ENCODE measurements around the gene FAM184A. TPM values are rescaled to one million over a fixed set of nuclear protein-coding genes. Genes with fewer than 3 reads are reported as not detected.

The FAM184A gene, protein sequence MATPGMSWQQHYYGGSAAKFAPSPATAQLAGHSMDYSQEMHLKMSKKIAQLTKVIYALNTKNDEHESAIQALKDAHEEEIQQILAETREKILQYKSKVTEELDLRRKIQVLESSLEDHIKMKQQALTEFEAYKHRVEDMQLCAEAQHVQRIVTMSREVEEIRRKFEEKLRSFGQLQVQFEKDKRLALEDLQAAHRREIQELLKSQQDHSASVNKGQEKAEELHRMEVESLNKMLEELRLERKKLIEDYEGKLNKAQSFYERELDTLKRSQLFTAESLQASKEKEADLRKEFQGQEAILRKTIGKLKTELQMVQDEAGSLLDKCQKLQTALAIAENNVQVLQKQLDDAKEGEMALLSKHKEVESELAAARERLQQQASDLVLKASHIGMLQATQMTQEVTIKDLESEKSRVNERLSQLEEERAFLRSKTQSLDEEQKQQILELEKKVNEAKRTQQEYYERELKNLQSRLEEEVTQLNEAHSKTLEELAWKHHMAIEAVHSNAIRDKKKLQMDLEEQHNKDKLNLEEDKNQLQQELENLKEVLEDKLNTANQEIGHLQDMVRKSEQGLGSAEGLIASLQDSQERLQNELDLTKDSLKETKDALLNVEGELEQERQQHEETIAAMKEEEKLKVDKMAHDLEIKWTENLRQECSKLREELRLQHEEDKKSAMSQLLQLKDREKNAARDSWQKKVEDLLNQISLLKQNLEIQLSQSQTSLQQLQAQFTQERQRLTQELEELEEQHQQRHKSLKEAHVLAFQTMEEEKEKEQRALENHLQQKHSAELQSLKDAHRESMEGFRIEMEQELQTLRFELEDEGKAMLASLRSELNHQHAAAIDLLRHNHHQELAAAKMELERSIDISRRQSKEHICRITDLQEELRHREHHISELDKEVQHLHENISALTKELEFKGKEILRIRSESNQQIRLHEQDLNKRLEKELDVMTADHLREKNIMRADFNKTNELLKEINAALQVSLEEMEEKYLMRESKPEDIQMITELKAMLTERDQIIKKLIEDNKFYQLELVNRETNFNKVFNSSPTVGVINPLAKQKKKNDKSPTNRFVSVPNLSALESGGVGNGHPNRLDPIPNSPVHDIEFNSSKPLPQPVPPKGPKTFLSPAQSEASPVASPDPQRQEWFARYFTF
- total RNA-seq (2013; cell fraction: nucleolus; rRNA removed): not detected in 2 replicates
- total RNA-seq (2014; rRNA removed) (not detected in 2 replicates), total RNA-seq (2014; rRNA removed; fragmentation: Illumina TruSeq; extraction: Trizol) (0.05 TPM in 1 of 2 replicates, not detected in the other), total RNA-seq (2021) (0.19 TPM in 1 of 2 replicates, not detected in the other), polyA plus RNA-seq (2011; rRNA removed) (not detected in 2 replicates), polyA plus RNA-seq (2014; fragmentation: Illumina TruSeq; extraction: Trizol) (not detected in 2 replicates), polyA plus RNA-seq (2014; fragmentation: Nextera tagmentation; extraction: Ambion mirVana) (not detected), polyA plus RNA-seq (2014; rRNA removed) (0.15 TPM in 1 of 2 replicates, not detected in the other), polyA plus RNA-seq (2016; fragmentation: Nextera tagmentation; extraction: Ambion mirVana) (under 1 TPM in 1 of 2 experiments, not detected in 1; 0.23 TPM), polyA minus RNA-seq (2011; rRNA and poly(A)+ RNA removed) (0.15 TPM in 1 of 2 replicates, not detected in the other), Bru-seq, nascent RNA (percentile 5 among the genes with signal in this experiment), BruChase-seq, experiment 1, labeled RNA remaining after a 6-hour chase (percentile 18 among the genes with signal in this experiment), BruChase-seq, experiment 2, labeled RNA remaining after a 2-hour chase (percentile 20 among the genes with signal in this experiment)
- polyA plus RNA-seq (2011; ENCODE audit: low read depth): not detected
- not detected in 2 replicates for polyA plus RNA-seq (2011; cell fraction: cytosol; rRNA removed)
- not detected in 2 replicates for polyA plus RNA-seq (2011; cell fraction: nucleus; rRNA removed)
- 0.11 TPM in 1 of 2 replicates, not detected in the other for polyA plus RNA-seq (2012)
- polyA minus RNA-seq (2011; cell fraction: cytosol; rRNA and poly(A)+ RNA removed): not detected in 2 replicates
- not detected in 2 replicates for polyA minus RNA-seq (2011; cell fraction: nucleus; rRNA and poly(A)+ RNA removed)
- long read RNA-seq, experiment 1: 0 reads
- long read RNA-seq, experiment 2: 0 reads

DNA sequence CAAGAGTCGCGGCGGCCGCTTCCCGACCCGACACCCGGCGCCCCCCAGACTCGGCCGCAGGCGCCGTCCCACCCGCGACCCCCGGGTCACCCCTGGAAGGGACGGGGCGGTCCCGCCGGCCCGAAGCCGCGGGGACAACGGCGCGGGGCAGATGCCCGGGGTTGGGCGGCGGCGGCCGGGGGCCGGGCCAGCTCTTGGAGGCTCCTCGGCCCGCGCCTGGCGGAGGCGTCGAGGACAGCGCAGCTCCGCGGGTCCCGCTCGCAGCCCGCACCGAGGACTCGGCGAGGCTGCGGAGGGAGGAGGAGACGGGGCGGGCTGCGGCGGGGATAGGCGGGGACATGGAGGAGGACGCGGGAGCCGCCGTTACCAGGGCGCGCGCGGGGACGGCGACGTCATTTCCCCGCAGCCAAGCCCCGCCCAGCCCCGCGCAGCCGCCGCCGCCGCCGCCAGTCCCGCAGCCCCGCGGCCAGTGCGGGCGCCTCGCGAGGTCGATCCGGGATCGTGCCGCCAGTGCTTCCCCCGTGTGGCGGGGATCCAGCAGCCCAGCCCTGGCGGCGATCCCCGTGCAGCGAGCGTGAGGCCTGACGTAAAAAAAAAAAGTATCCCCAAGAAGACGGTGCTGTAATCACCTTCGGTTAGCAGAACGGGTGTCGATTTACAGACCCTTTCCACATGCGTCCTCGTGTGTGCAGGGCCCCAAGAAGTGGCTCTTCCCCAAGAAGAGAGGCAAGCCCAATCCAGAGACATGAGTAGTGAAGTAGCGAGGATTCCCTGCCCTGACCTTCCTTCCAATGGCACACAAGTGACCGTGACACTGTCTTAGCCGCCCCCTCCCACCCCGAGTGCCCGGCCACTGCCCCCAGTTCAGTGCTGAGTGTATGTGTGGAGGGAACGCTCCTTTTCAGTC lies at the start of gene FAM184A:
Gene FAM184A, minus strand, starts transcription at position 289 of the 907 bp plus-strand sequence. CDS start 365 bp downstream, outside the sequence.
- Histone ChIP-seq H2AFZ (ENCODE audit: control insufficient read depth, low read depth, low read length) (peak within 1 kb of the TSS; percentile 69), H3K79me2 (ENCODE audit: control insufficient read depth, insufficient read depth, low read length) (no peaks in the 10 kb centered on the region), H3K4me3 (peak within 1 kb of the TSS; percentile 56), H4K20me1 (ENCODE audit: control insufficient read depth, insufficient read depth) (no peaks in the 10 kb centered on the region), H3K36me3 (ENCODE audit: control insufficient read depth in 2 of 2, insufficient read depth in 2 of 2, low read length in 1 of 2) (no peaks in the 10 kb centered on the region), H3K27me3 (replicated peaks in 1 of 2; ENCODE audit: control insufficient read depth in 2 of 2, insufficient read depth in 2 of 2, low read length in 1 of 2) (peaks cover 3 to 27% of the 10 kb centered on the region in 2 experiments), H3K9me3 (replicated peaks; ENCODE audit: control insufficient read depth, insufficient read depth, low read length) (peaks cover 2% of the 10 kb centered on the region; the same call in 1 of the 3 replicates), H3K4me2 (ENCODE audit: control insufficient read depth, insufficient read depth) (peak within 1 kb of the TSS; percentile 84), H3K9ac (ENCODE audit: control insufficient read depth, insufficient read depth, low read length) (no peak within 1 kb of the TSS), H3K4me1 (ENCODE audit: control insufficient read depth, insufficient read depth, low read length) (peaks cover 3% of the 10 kb centered on the region; the same call in 1 of the 2 replicates), H3K27ac (ENCODE audit: control insufficient read depth, insufficient read depth) (no peak within 1 kb of the TSS)
- CTCF ChIA-PET: no interaction called here
- peak; percentile 79 for ATAC-seq
- SMC1A ChIA-PET (ENCODE audit: uncharacterized antibody, unreplicated experiment): no interaction called here
- POLR2A ChIA-PET: no interaction called here
- DNase-seq (ENCODE audit: low read depth, low spot score): no peak
- BruUV-seq (replicated peaks): no TSS peak
- RAD21 ChIA-PET (ENCODE audit: unreplicated experiment): no interaction called here
- FAIRE-seq: no peak
- intact Hi-C loops (cut with micrococcal nuclease; ENCODE audit: unreplicated experiment): no loop called here
- in situ Hi-C loops (cut with MboI): no loop called here
- TF ChIP-seq IKZF1 (conservative IDR thresholded peaks at IDR 0.05) (peak; percentile 30; the same call in 1 of the 2 replicates), BHLHE40 (IDR thresholded peaks at IDR 0.05; ENCODE audit: borderline replicate concordance in 1 of 2, low read depth in 2 of 2, low read length in 1 of 2) (peak in 1 of 2 experiments; percentile 50; a peak in 1 of 4 replicates), YBX1 (IDR thresholded peaks at IDR 0.05) (no peak), SUZ12 (IDR thresholded peaks at IDR 0.05; ENCODE audit: unreplicated experiment) (peak; percentile 64)
- TF ChIP-seq, protein P1, sequence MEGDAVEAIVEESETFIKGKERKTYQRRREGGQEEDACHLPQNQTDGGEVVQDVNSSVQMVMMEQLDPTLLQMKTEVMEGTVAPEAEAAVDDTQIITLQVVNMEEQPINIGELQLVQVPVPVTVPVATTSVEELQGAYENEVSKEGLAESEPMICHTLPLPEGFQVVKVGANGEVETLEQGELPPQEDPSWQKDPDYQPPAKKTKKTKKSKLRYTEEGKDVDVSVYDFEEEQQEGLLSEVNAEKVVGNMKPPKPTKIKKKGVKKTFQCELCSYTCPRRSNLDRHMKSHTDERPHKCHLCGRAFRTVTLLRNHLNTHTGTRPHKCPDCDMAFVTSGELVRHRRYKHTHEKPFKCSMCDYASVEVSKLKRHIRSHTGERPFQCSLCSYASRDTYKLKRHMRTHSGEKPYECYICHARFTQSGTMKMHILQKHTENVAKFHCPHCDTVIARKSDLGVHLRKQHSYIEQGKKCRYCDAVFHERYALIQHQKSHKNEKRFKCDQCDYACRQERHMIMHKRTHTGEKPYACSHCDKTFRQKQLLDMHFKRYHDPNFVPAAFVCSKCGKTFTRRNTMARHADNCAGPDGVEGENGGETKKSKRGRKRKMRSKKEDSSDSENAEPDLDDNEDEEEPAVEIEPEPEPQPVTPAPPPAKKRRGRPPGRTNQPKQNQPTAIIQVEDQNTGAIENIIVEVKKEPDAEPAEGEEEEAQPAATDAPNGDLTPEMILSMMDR (IDR thresholded peaks at IDR 0.05 in 2 of 3, conservative IDR thresholded peaks at IDR 0.05 in 1 of 3; ENCODE audit: control insufficient read depth in 2 of 3, extremely low read depth in 1 of 3, insufficient read depth in 1 of 3, low read depth in 3 of 3, low read length in 3 of 3): peak; percentile 11 to 25 (median 23); a peak in 2 of 6 replicates
- whole genome bisulfite sequencing (ENCODE audit: insufficient coverage, insufficient replicate concordance, low lambda C conversion rate, missing lambda C conversion rate): 2% methylated on average over 39 of the region's 103 CpGs

Measured in GM12878 (cell line).